ENCODE measurements around the gene RPS27.

RPS27 gene

GRCh38 chr1:153960206-153960605 lies 30.4 kb upstream of the RPS27 start:
- Histone ChIP-seq H3K4me3 (ENCODE audit: low read depth in 1 of 5, low read length in 5 of 5) (no peak overlapping the region), H3K9me3 (ENCODE audit: control insufficient read depth in 5 of 5, low read length in 5 of 5) (no peaks in the 10 kb centered on the region), H3K27me3 (ENCODE audit: control insufficient read depth in 5 of 5, insufficient read depth in 4 of 5, low read length in 5 of 5) (no peaks in the 10 kb centered on the region), H3K27ac (ENCODE audit: low read depth, low read length) (no peak overlapping the region), H3K4me1 (ENCODE audit: control insufficient read depth in 5 of 5, insufficient read depth in 5 of 5, low read length in 5 of 5) (peaks cover 11 to 77% (median 70%) of the 10 kb centered on the region in 5 donors), H3K9ac (ENCODE audit: low read length in 5 of 5) (no peak overlapping the region), H3K36me3 (ENCODE audit: control insufficient read depth in 5 of 5, insufficient read depth in 5 of 5, low read length in 5 of 5) (peaks cover 0 to 20% (median 12%) of the 10 kb centered on the region in 5 donors)

- Histone ChIP-seq H3K27me3 (ENCODE audit: control insufficient read depth in 5 of 5, insufficient read depth in 4 of 5, low read length in 5 of 5) (no peaks in the 10 kb centered on the region), H3K4me1 (ENCODE audit: control insufficient read depth in 5 of 5, insufficient read depth in 5 of 5, low read length in 5 of 5) (peaks cover 9 to 76% (median 63%) of the 10 kb centered on the region in 5 donors)
These were observed 29.1 kb upstream of the RPS27 start for GRCh38 chr1:153961421-153961820.

GRCh38 chr1:153962088-153963029 lies 28.2 kb upstream of the RPS27 start:
- peak overlapping the region; percentile 83 to 93 (median 86) for H3K4me3 ChIP-seq (ENCODE audit: low read depth in 1 of 5, low read length in 5 of 5)
- H3K9ac ChIP-seq (ENCODE audit: low read length in 5 of 5), result peak overlapping the region; percentile 82 to 99 (median 93)
- H3K4me1 ChIP-seq (ENCODE audit: control insufficient read depth in 5 of 5, insufficient read depth in 5 of 5, low read length in 5 of 5), result peaks cover 9 to 74% (median 60%) of the 10 kb centered on the region in 5 donors
- peak overlapping the region; percentile 96 for H3K27ac ChIP-seq (ENCODE audit: low read depth, low read length)
- H3K27me3 ChIP-seq (ENCODE audit: control insufficient read depth in 5 of 5, insufficient read depth in 4 of 5, low read length in 5 of 5), result no peaks in the 10 kb centered on the region
- H3K9me3 ChIP-seq (ENCODE audit: control insufficient read depth in 5 of 5, low read length in 5 of 5), result no peaks in the 10 kb centered on the region
- peaks cover 0 to 20% (median 12%) of the 10 kb centered on the region in 5 donors for H3K36me3 ChIP-seq (ENCODE audit: control insufficient read depth in 5 of 5, insufficient read depth in 5 of 5, low read length in 5 of 5)

More at GRCh38 chr1:153961421-153961820, 29.1 kb upstream of the RPS27 start:
- peaks cover 0 to 20% (median 12%) of the 10 kb centered on the region in 5 donors for H3K36me3 ChIP-seq (ENCODE audit: control insufficient read depth in 5 of 5, insufficient read depth in 5 of 5, low read length in 5 of 5)
- peak overlapping the region in 3 of 5 donors; percentile 9 to 42 (median 14) for H3K9ac ChIP-seq (ENCODE audit: low read length in 5 of 5)
- no peaks in the 10 kb centered on the region for H3K9me3 ChIP-seq (ENCODE audit: control insufficient read depth in 5 of 5, low read length in 5 of 5)
- peak overlapping the region; percentile 96 for H3K27ac ChIP-seq (ENCODE audit: low read depth, low read length)
- no peak overlapping the region for H3K4me3 ChIP-seq (ENCODE audit: low read depth in 1 of 5, low read length in 5 of 5)

GRCh38 chr1:153963030-153963849 lies 27.3 kb upstream of the RPS27 start, which contains the start of gene SLC39A1:
TSS of gene SLC39A1 (minus strand) at chr1:153963537. CDS start at chr1:153962715, 822 bp downstream.
- no peaks in the 10 kb centered on the region for H3K27me3 ChIP-seq (ENCODE audit: control insufficient read depth in 5 of 5, insufficient read depth in 4 of 5, low read length in 5 of 5)
- peaks cover 0 to 20% (median 12%) of the 10 kb centered on the region in 5 donors for H3K36me3 ChIP-seq (ENCODE audit: control insufficient read depth in 5 of 5, insufficient read depth in 5 of 5, low read length in 5 of 5)
- peaks cover 9 to 73% (median 60%) of the 10 kb centered on the region in 5 donors for H3K4me1 ChIP-seq (ENCODE audit: control insufficient read depth in 5 of 5, insufficient read depth in 5 of 5, low read length in 5 of 5)
- H3K27ac ChIP-seq (ENCODE audit: low read depth, low read length), result peak within 1 kb of the TSS; percentile 96
- peak within 1 kb of the TSS; percentile 87 to 99 (median 93) for H3K9ac ChIP-seq (ENCODE audit: low read length in 5 of 5)
- peak within 1 kb of the TSS; percentile 83 to 93 (median 86) for H3K4me3 ChIP-seq (ENCODE audit: low read depth in 1 of 5, low read length in 5 of 5)
- no peaks in the 10 kb centered on the region for H3K9me3 ChIP-seq (ENCODE audit: control insufficient read depth in 5 of 5, low read length in 5 of 5)

GRCh38 chr1:153963850-153964331 lies 26.7 kb upstream of the RPS27 start:
- Histone ChIP-seq H3K9me3 (ENCODE audit: control insufficient read depth in 5 of 5, low read length in 5 of 5) (no peaks in the 10 kb centered on the region), H3K9ac (ENCODE audit: low read length in 5 of 5) (peak overlapping the region; percentile 44 to 99 (median 92)), H3K27me3 (ENCODE audit: control insufficient read depth in 5 of 5, insufficient read depth in 4 of 5, low read length in 5 of 5) (no peaks in the 10 kb centered on the region), H3K4me3 (ENCODE audit: low read depth in 1 of 5, low read length in 5 of 5) (peak overlapping the region; percentile 60 to 86 (median 86)), H3K36me3 (ENCODE audit: control insufficient read depth in 5 of 5, insufficient read depth in 5 of 5, low read length in 5 of 5) (peaks cover 0 to 20% (median 12%) of the 10 kb centered on the region in 5 donors), H3K4me1 (ENCODE audit: control insufficient read depth in 5 of 5, insufficient read depth in 5 of 5, low read length in 5 of 5) (peaks cover 9 to 77% (median 62%) of the 10 kb centered on the region in 5 donors), H3K27ac (ENCODE audit: low read depth, low read length) (peak overlapping the region; percentile 96)

- Histone ChIP-seq H3K4me1 (ENCODE audit: control insufficient read depth in 5 of 5, insufficient read depth in 5 of 5, low read length in 5 of 5) (peaks cover 4 to 49% (median 38%) of the 10 kb centered on the region in 5 donors), H3K9me3 (ENCODE audit: control insufficient read depth in 5 of 5, low read length in 5 of 5) (no peaks in the 10 kb centered on the region), H3K27me3 (ENCODE audit: control insufficient read depth in 5 of 5, insufficient read depth in 4 of 5, low read length in 5 of 5) (no peaks in the 10 kb centered on the region)
These were observed 23.2 kb upstream of the RPS27 start, which contains the start of gene CREB3L4 for GRCh38 chr1:153967107-153967999. TSS of gene CREB3L4 (plus strand) at chr1:153967902. CDS start at chr1:153968526, 624 bp downstream.

DNA sequence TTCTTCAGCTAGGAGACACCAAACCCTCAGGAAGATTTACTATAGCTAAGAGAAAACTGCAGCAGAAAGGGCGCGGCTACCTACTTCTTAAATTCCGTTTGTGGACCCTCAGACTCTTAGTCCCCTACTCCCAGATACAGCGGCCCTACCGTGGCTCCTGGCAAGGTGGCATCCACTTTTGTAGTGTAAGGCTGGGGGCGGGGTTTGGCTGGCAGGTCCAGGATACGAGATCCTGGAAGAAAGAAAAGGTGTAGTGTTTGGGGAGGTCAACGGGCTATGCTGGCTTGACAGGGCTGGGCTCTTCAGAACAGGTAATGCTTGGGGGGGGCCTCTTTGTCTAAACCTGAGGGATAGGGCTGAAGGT lies 22.6 kb upstream of the RPS27 start:
- peak overlapping the region; percentile 92 for H3K27ac ChIP-seq (ENCODE audit: low read depth, low read length)
- peak overlapping the region; percentile 64 to 81 (median 78) for H3K4me3 ChIP-seq (ENCODE audit: low read depth in 1 of 5, low read length in 5 of 5)
- peaks cover 0 to 43% (median 32%) of the 10 kb centered on the region in 5 donors for H3K4me1 ChIP-seq (ENCODE audit: control insufficient read depth in 5 of 5, insufficient read depth in 5 of 5, low read length in 5 of 5)
- peaks cover 0 to 3% (median under 1%) of the 10 kb centered on the region in 5 donors for H3K36me3 ChIP-seq (ENCODE audit: control insufficient read depth in 5 of 5, insufficient read depth in 5 of 5, low read length in 5 of 5)
- no peaks in the 10 kb centered on the region for H3K9me3 ChIP-seq (ENCODE audit: control insufficient read depth in 5 of 5, low read length in 5 of 5)
- no peaks in the 10 kb centered on the region for H3K27me3 ChIP-seq (ENCODE audit: control insufficient read depth in 5 of 5, insufficient read depth in 4 of 5, low read length in 5 of 5)
- H3K9ac ChIP-seq (ENCODE audit: low read length in 5 of 5), result peak overlapping the region; percentile 63 to 77 (median 76)

More at GRCh38 chr1:153967107-153967999, 23.2 kb upstream of the RPS27 start, which contains the start of gene CREB3L4:
- peak within 1 kb of the TSS; percentile 65 to 77 (median 76) for H3K9ac ChIP-seq (ENCODE audit: low read length in 5 of 5)
- peak within 1 kb of the TSS; percentile 92 for H3K27ac ChIP-seq (ENCODE audit: low read depth, low read length)
- H3K36me3 ChIP-seq (ENCODE audit: control insufficient read depth in 5 of 5, insufficient read depth in 5 of 5, low read length in 5 of 5), result no peaks in the 10 kb centered on the region
- H3K4me3 ChIP-seq (ENCODE audit: low read depth in 1 of 5, low read length in 5 of 5), result peak within 1 kb of the TSS; percentile 64 to 81 (median 78)

- peaks cover 0 to 40% (median 30%) of the 10 kb centered on the region in 5 donors for H3K4me1 ChIP-seq (ENCODE audit: control insufficient read depth in 5 of 5, insufficient read depth in 5 of 5, low read length in 5 of 5)
- H3K27ac ChIP-seq (ENCODE audit: low read depth, low read length), result peak overlapping the region; percentile 92
- no peaks in the 10 kb centered on the region for H3K27me3 ChIP-seq (ENCODE audit: control insufficient read depth in 5 of 5, insufficient read depth in 4 of 5, low read length in 5 of 5)
- H3K9me3 ChIP-seq (ENCODE audit: control insufficient read depth in 5 of 5, low read length in 5 of 5), result no peaks in the 10 kb centered on the region
- peak overlapping the region in 2 of 5 donors; percentile 46 to 77 for H3K9ac ChIP-seq (ENCODE audit: low read length in 5 of 5)
- H3K4me3 ChIP-seq (ENCODE audit: low read depth in 1 of 5, low read length in 5 of 5), result peak overlapping the region; percentile 64 to 81 (median 78)
- peaks cover 0 to 7% (median 5%) of the 10 kb centered on the region in 5 donors for H3K36me3 ChIP-seq (ENCODE audit: control insufficient read depth in 5 of 5, insufficient read depth in 5 of 5, low read length in 5 of 5)
These were observed 22.2 kb upstream of the RPS27 start for GRCh38 chr1:153968408-153968807.

Data from subcutaneous abdominal adipose tissue (tissue), 5 donors.